NT2/D1 (cell line): Measurements from ENCODE around the gene ZNF555.

Source experiments
- DNase-seq: peaks from one replicate; pipeline ENCODE4 v3.0.0-alpha.2; 2011; ENCODE audit warnings: low read depth, low spot score
- H3K27me3 ChIP-seq: 2 replicates; pipeline ENCODE4 v1.6.0; 2011; ENCODE audit warnings: mild to moderate bottlenecking; ENCODE audit not compliant: insufficient read length, insufficient read depth
- H3K36me3 ChIP-seq: 2 replicates; pipeline ENCODE4 v1.6.1; 2011; ENCODE audit warnings: mild to moderate bottlenecking, low read length, mixed read lengths; ENCODE audit not compliant: insufficient read depth, insufficient read length
- H3K4me1 ChIP-seq: 2 replicates; pipeline ENCODE4 v1.5.1; 2011; ENCODE audit not compliant: insufficient read depth, insufficient read length
- H3K4me3 ChIP-seq: 2 replicates; pipeline ENCODE4 v1.5.1; 2011; ENCODE audit warnings: low read depth; ENCODE audit not compliant: insufficient read length
- H3K9ac ChIP-seq: 2 replicates; pipeline ENCODE4 v1.6.0; 2011; ENCODE audit warnings: low read depth; ENCODE audit not compliant: insufficient read length
- H3K9me3 ChIP-seq: 2 replicates; pipeline ENCODE4 v1.5.1; 2011; ENCODE audit warnings: mild to moderate bottlenecking, low read length; ENCODE audit not compliant: insufficient read depth
- SUZ12 ChIP-seq: IDR thresholded peaks from 2 replicates; pipeline ENCODE4 v1.6.1; 2011; ENCODE audit not compliant: insufficient read length, insufficient read depth; ENCODE audit errors: extremely low read depth
- YY1 ChIP-seq: IDR thresholded peaks from 2 replicates; pipeline ENCODE4 v1.6.1; 2011; ENCODE audit not compliant: insufficient read length, insufficient read depth
- ZNF274 ChIP-seq: IDR thresholded peaks from 2 replicates; pipeline ENCODE4 v1.6.1; 2011; ENCODE audit warnings: mild to moderate bottlenecking, low read depth, low read length

The ZNF555 gene

DNA sequence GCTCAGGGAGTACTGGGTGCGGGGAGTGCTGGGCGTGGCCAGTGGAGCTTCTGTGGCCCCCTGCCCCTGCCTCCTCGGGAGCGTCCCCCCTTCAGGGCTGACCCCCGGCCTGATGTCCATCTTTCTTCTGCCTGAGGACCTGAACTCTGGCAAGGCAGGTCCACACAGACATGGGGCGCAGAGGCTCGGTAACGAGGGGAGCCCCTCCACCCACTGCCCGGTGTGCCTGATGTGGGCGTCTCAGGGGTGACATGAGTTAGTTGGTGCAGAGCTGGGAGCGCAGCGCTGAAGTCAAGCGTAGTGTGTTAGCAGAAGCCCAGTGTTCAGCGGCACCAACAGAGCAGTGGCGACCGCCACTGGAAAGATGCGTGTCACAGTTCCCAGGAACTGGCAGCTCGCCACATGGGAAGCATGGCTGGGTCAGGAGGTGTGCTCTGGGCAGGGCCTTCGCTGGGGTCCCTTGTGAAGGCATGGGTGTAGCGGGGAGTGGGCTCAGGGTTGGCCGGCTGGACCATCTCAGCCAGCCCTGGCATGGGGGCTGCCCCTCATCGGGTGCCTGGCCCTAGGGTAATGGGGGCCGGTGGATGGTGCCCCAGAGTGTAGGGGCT, 44.5 kb upstream of the ZNF555 start:
- no peak overlapping the region for H3K9ac ChIP-seq
- peaks cover 14% of the 10 kb centered on the region for H3K4me1 ChIP-seq
- H3K27me3 ChIP-seq, result no peaks in the 10 kb centered on the region
- no peak for DNase-seq
- TF ChIP-seq ZNF274 (no peak), SUZ12 (no peak), YY1 (no peak)
- peaks cover 97% of the 10 kb centered on the region for H3K36me3 ChIP-seq
- H3K9me3 ChIP-seq, result no peaks in the 10 kb centered on the region
- no peak overlapping the region for H3K4me3 ChIP-seq

DNA sequence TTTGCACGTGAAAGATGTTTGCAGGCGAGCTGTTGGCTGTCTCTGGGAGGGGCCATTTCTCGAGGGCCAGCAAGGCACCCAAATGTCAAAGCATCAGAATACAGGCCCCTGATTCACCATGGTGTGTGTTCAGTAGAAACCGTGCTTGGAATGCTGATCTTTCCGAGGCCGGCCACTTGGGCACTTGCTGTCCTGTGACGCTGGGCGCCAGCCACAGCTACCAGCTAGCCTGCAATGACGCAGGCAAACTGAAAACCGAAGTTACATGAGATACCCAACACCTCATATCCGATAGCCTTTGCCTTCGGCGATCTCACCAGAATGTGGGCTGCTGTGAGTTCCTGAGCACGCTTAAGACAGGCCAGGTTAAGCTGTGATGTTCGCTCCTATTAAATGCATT, 44.0 kb upstream of the ZNF555 start:
- Histone ChIP-seq H3K4me3 (no peak overlapping the region), H3K36me3 (peaks cover 94% of the 10 kb centered on the region), H3K4me1 (peaks cover 14% of the 10 kb centered on the region), H3K9me3 (no peaks in the 10 kb centered on the region), H3K9ac (no peak overlapping the region), H3K27me3 (no peaks in the 10 kb centered on the region)
- TF ChIP-seq ZNF274, result no peak
- no peak for TF ChIP-seq YY1
- no peak for TF ChIP-seq SUZ12
- DNase-seq, result no peak

DNA sequence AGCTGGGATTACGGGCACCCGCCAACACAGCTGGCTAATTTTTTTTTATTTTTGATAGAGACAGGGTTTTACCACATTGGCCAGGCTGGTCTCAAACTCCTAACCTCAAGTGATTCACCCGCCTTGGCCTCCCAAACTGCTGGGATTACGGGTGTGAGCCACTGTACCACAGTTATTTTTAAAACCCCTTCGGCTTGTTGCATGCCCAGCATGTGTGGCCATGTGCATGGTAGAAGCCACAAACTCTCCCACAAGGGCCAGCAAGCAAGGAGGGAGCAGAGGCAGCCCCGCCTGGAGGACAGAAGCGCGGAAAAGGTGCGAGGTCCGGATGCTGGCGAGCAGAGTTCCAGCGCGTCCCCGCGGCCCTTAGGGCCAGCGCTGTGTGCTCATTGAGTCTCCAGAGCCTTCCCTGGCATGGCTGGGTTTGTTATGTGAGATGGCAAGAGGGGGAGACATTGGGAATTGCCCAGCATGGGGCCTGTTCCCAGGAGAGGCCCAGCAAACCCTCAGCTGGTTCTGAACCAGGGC, 43.1 kb upstream of the ZNF555 start:
- TF ChIP-seq SUZ12 (no peak), YY1 (no peak), ZNF274 (no peak)
- Histone ChIP-seq H3K9me3 (no peaks in the 10 kb centered on the region), H3K36me3 (peaks cover 96% of the 10 kb centered on the region), H3K27me3 (no peaks in the 10 kb centered on the region), H3K4me1 (peaks cover 14% of the 10 kb centered on the region), H3K9ac (no peak overlapping the region), H3K4me3 (no peak overlapping the region)
- DNase-seq, result no peak

DNA sequence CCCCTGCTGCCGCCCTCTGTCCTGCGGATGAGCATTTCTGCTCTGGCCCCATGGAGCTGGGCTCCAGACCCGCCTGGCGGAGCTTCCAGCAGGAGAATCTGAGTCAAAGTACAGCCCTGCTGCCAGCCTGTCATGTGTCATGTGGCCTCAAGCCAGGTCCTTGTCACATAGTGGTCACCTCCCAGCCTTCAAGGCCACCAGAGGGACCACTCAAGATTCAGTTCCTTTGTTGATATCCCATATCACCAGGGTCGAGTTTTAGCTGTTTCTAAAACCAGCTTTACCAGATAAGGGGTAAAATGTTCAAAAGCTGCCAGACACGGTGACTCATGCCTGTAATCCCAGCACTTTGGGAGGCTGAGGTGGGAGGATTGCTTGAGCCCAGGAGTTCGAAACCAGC, 42.5 kb upstream of the ZNF555 start:
- H3K4me3 ChIP-seq, result no peak overlapping the region
- no peaks in the 10 kb centered on the region for H3K27me3 ChIP-seq
- no peak overlapping the region for H3K9ac ChIP-seq
- no peaks in the 10 kb centered on the region for H3K9me3 ChIP-seq
- DNase-seq, result no peak
- H3K36me3 ChIP-seq, result peaks cover 96% of the 10 kb centered on the region
- peaks cover 14% of the 10 kb centered on the region for H3K4me1 ChIP-seq
- TF ChIP-seq YY1, result no peak
- TF ChIP-seq SUZ12, result no peak

DNA sequence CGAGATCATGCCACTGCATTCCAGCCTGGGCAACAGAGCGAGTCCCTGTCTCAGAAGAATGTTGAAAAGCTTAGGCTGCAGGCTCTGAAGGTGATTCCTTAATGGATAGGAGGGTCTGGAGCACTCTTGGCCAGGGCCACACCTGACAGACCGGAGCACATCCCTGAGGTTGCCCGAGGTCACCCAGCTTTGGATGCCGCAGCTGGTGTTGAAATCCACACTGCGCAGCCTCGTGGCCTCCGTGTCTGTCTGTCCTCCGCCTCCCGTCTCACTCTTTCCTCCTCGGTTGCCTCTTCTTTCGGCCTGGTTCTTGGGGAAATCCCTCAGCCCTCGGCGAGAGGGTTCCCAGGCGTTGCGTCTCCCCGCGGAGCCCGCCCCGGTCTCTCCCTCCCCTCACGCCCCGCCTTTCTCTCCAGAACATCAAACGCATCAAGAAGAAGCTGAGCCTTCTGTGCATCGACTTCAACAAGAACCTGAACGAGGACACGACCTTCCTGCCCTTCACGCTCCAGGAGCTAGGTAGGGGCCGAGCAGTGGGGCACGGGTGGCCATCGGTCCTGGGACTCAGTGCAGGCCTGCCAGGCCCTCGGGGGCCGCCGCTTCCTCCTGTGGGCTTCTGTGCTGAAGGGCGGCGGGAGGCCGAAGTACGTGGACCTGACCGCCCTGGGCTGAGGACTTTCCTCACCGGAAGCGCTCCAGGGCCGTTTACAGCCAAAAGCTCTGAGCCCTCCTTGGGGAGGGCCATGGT, 41.8 kb upstream of the ZNF555 start:
- Histone ChIP-seq H3K36me3 (peaks cover 96% of the 10 kb centered on the region), H3K4me1 (peaks cover 17% of the 10 kb centered on the region), H3K4me3 (no peak overlapping the region), H3K9me3 (no peaks in the 10 kb centered on the region), H3K9ac (no peak overlapping the region), H3K27me3 (no peaks in the 10 kb centered on the region)
- no peak for DNase-seq
- TF ChIP-seq YY1 (no peak), SUZ12 (no peak), ZNF274 (no peak)

DNA sequence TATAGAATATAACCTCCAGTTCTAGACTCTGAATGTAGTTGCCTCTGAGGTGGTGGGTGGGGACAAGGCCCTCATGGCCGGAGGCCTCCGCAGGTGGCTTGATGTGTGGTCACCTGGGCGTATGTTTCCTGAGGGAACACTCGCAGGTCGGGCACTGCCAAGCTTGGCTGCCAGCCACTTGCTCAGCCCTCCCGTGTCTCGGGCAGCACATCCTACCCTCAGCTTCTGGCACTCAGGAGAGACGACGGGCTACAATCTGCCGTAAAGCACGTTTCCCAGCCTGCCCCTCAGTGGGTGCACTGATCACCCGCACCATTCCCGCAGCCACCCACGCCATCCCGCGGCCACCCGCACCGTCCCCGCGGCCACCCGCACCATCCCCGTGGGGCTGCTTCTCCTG, 40.8 kb upstream of the ZNF555 start:
- Histone ChIP-seq H3K4me3 (no peak overlapping the region), H3K4me1 (peaks cover 17% of the 10 kb centered on the region), H3K9ac (no peak overlapping the region), H3K27me3 (no peaks in the 10 kb centered on the region), H3K36me3 (peaks cover 96% of the 10 kb centered on the region), H3K9me3 (no peaks in the 10 kb centered on the region)
- DNase-seq, result no peak
- TF ChIP-seq YY1, result no peak
- TF ChIP-seq SUZ12, result no peak
- TF ChIP-seq ZNF274, result no peak

DNA sequence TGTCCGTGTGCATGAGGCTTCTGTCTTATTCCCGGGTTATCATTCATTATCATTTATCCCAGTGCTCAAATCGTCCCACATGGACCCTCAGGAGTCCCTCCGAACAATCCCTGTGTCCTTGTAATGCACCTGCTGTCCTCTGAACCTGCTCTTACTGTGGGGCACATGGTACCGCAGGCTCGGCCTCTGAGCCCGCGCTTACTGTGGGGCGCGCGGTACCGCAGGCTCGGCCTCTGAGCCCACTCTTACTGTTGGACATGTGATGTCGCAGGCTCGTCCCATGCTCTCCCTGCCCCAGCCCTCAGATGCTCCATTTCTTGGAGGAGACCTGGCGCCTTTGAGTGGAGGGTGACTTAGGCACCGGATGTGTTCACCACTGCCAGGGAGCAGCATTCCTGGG, 38.4 kb upstream of the ZNF555 start:
- no peaks in the 10 kb centered on the region for H3K9me3 ChIP-seq
- no peak overlapping the region for H3K9ac ChIP-seq
- no peak overlapping the region for H3K4me3 ChIP-seq
- no peaks in the 10 kb centered on the region for H3K27me3 ChIP-seq
- H3K36me3 ChIP-seq, result peaks cover 95% of the 10 kb centered on the region
- DNase-seq, result no peak
- peaks cover 2% of the 10 kb centered on the region for H3K4me1 ChIP-seq
- TF ChIP-seq SUZ12, result no peak
- no peak for TF ChIP-seq YY1
- no peak for TF ChIP-seq ZNF274
